NCI-H146 treated with DMSO at 0.1 percent for 48 hours (cell line): ENCODE data around the gene TMEM61.
"Not testable (repeated sequence)": the region's sequence is repeated elsewhere in the genome, so short reads cannot be mapped to it uniquely, and the experiment has no call there.

ENCODE experiments used
- DNase-seq: peaks from one replicate; lab custom pipeline; 2025; ENCODE audit not compliant: unreplicated experiment; lab: John Stamatoyannopoulos, UW

Gene TMEM61

DNA sequence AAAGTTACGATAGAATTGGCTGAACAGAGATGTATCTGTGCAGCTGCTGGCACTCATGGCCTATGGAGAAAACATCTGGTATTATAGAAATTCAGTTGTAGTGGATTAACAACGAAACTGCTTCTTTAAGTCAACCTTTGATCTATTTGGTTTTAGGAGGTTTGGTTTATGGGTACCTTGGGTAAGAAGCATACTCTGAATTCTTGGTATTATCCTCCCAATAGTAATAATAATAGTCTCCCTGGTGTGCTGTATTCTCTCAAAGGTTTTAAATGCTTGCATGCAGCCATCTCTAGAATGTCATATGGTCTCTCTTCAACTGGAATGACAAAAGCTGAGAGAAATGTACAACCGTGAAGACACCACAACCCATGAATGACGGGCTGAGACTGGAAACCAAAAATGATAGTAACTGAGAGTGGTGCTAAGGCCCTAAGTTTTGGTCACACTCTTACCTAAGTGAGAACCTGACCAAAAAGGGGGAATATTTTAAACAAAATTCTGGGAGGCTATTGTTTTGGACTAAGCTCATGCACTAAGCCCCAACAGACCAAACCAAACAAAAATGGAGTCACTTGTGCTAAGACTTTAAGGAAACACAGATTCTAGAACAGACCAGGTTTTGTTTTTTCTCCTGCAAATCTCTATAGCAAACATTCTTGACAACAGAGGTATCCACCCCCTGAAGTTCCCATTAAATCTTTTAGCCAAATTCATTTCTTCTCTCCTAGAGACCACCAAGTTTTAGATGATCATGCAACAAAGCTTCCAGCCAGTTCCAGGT, 17.6 kb upstream of the TMEM61 start:
- DNase-seq = no peak

DNA sequence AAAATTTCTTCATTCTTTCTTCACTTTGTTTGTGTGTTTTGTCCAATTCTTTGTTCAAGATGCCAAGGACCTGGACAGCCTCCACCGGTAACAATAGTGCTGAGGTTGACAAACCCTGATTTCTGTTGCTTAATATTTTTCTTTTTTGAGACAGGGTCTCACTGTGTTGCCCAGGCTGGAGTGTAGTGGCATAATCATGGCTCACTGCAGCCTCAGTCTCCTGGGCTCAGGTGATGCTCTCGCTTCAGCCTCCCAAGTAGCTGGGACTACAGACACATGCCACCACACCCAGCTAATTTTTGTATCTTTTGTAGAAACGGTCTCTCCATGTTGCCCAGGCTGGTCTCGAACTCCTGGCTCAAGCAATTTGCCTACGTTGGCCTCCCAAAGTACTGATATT, 16.6 kb upstream of the TMEM61 start:
- DNase-seq = not testable (repeated sequence)

DNA sequence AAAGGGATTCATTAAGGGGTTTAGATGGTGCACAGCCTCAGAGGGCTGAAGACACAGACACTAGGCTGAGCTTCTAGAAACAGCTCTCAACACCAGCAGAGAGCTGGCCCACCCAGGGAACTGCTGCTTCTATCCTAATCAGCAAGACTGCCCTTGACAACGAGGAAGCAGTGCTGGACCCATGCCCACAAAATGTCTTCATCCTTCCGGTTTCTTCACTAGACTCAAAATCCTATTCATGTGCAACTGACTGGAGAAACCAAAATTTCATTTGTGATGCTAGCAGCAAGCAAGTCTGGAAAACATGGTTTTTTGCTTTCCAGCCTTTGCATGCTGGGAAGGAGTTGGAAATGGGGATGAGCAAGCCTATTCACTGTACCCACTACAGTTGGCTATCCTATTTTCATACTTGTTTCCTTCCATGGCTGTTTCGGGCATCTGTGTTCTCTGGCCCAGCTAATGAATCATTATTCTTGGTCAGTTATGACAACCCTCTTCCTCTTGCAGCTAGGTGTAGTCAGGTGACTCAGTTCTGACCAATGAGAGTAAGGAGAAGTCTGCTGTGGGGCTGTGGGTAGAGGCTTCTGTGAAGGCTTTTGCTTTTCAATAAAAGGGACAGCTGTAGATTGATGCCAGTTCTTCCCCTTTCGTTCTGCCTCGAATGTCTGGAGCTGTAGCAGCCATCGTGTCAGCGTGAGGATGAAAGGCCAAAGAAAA, 14.6 kb upstream of the TMEM61 start:
- no peak for DNase-seq

DNA sequence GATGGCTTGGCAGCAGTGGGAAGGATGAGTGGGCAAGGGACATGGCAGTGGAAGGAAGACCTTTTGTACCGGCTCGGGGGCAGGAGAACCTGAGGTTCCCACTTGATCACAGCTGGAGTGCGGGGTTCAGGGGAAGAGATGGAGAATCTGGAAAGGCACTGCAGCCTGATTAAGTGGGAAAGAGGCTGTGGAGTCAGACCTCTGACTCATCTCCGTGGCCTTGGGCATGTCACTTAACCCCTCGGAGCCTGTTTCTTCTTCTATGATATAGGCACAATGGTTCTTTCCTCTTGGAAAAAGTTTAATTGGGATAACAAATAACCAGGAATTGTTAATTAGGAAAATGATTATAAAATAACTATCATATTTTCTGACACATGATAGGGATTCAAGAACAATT, 13.1 kb upstream of the TMEM61 start:
- DNase-seq = no peak

DNA sequence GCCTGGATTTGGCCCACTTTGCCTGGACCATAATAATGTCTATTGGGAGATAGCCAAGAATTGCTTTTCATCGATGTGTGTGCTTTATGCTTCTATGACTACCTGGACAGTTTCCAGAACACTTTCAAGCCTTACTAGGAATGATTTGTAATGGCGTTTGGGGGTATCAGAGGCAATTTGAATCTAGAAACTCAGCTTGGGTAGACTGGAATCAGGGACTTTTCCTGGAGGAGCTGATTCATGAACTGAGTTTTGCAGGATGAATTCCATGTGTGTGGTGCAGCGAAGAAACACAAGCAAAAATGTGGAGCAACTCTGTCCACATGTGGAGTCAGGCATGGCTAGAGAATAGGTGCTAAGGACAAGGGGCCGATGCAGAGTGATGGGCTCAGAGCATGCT, 11.9 kb upstream of the TMEM61 start:
- no peak for DNase-seq

DNA sequence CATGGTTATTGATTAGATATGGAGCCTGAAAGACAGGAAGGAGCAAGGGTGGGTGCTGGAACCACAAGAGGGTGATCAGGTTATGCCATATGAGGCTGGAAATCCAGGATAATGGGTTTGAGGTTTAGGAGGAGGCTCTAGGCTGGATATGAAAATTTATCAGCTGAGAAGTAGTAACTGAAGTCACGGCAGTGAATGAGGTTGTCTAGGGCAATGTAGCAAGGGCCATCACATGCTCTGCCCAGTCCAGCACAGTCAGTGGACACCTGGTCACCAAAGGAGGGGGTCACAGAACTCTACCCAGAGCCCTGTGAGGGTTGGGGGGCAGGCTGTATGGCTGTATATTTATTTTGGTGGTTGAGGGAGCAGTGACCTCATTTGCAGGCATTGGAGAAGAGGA, 10.5 kb upstream of the TMEM61 start:
- DNase-seq = no peak

DNA sequence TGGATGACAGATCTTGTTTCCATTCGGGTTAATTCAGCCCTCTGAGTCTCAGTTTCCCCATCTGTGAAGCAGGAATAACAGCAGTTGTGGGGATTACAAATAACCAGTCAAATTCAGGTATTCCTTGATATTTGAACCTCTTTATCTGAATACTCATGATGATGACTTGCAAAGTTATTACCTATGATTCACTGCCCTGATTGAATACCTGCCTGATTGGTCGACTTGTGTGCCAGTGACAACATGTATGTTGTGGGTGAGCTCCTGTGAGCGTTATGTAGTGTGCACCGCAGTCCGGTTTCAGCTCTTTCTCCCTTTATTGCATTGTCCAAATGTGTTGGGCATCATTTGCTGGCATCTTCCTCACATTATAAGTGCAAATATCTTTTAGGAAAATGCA, 9.5 kb upstream of the TMEM61 start:
- DNase-seq = no peak

DNA sequence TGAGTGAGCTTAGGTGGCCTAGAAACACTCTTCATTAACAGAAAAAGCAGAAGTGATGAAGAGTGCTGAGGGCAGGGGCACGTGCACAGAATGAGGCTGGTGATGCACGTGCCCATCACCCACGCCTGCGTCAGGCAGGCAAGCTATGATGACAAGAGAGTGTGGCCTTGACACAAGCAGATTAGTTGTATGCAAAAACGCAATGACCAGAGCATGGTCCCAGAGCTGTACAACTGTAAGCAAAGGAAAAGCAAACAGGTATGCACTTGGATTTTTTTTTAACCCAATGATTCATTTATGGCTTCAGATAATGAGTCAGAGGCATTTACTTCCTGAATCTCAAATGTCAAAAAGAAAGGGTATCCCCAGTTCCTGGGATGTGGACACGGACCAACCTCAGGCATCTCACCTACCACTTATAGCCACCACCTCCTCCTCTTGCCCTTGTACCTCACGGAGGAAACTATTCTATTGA, 9.1 kb upstream of the TMEM61 start:
- DNase-seq = no peak

DNA sequence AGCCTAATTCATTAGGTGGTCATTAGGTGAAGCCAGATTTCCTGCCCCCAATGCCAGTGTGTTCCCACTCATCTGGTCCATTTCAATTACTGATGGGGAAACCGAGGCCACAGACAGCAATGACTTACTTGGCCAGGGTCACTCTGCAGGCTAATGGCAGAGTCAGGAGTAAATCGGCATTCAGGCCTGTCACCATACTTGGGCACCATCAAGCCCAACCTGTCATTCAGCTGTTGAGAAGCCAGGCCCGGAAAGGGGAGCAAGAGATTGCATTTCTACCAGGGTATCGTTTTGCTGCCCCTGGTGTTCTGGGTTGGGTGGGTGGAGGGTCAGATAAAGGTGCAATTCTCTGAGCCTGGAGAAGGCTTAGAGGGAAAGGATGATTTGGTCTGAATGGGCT, 8.0 kb upstream of the TMEM61 start:
- DNase-seq = no peak

DNA sequence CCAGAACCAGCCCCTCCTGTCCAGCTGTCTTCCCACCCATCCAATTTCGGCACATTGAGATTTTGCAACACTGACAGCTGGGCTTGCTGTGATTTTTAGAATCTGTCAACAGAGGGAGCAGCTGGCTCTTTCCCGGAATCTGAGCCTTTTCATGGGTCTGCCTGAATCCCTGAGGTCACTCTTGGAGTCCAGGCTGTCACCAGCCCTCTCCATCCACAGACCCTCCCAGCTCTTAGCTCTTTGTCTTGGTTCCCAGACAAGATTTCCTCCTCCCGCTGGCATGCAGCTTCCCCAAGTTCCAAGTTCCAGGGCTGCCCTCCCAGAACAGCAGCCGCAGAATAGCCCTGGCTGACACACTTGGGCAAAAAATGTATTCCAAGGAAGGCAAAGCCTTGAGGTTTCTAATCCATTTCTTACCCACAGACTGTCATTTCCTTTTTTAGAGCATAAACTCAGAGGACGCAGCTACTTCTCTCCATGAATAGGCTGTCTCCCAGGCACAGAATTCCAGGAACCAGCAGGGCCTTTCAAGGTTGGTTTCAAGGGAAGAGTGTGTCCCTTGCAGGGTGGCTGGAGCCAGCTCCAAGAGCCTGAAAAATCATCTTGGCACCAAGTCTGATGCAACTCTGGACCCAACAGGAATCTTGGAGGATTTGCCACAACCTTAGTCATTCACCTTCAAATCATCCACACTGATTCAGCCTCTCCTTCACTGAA, 7.1 kb upstream of the TMEM61 start:
- peak; percentile 49 for DNase-seq

DNA sequence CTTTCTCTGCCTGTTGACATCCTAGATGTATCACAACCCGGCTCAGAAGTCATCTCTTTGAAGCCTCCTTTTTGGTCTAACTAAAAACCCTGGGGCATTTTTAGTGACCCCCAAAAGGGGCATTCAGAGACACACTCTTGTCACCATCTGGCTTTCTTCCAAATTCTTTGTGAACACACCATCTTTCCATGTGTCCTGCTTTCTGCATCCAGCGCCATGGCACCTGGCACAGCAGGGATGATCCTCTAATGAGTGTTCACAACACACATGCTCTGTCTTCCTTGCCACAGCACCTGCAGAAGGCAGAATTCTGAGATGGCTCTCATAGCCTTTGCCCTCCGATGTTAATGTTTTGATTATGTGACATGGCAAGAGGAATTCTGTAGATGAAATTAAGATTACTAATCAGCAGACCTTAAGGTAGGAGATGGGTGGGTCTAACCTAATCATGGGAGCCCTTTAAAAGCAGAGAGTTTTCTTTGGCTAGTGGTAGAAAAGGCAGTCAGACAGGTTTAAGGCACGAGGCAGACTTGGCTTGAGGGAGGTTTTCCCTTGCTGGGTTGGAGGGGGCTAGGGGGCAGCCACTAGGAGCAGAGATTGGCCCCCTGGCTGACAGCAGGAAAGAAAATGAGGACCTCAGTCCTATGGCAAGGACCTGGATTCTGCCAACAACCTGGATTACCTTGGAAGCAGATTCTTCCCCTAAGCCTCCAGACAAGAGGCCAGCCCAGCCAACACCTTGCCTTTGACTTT, 4.9 kb upstream of the TMEM61 start:
- DNase-seq = peak; percentile 84

DNA sequence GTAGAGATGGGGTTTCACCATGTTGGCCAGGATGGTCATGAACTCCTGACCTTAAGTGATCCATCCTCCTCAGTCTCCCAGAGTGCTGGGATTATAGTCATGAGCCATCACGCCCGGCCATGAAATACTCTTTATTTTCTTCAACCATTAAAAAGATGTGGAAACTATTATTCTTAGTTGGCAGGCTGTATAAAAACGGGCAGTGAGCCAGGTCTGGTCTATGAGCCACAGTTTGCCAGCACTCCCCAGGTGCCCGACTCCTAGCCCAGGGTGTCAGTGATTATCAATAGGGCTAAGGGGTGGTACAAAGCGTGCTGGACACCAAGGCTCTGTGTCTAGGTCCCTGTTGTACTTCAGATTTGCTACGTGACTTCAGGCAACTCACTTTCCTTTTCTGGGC, 3.7 kb upstream of the TMEM61 start:
- DNase-seq = no peak

DNA sequence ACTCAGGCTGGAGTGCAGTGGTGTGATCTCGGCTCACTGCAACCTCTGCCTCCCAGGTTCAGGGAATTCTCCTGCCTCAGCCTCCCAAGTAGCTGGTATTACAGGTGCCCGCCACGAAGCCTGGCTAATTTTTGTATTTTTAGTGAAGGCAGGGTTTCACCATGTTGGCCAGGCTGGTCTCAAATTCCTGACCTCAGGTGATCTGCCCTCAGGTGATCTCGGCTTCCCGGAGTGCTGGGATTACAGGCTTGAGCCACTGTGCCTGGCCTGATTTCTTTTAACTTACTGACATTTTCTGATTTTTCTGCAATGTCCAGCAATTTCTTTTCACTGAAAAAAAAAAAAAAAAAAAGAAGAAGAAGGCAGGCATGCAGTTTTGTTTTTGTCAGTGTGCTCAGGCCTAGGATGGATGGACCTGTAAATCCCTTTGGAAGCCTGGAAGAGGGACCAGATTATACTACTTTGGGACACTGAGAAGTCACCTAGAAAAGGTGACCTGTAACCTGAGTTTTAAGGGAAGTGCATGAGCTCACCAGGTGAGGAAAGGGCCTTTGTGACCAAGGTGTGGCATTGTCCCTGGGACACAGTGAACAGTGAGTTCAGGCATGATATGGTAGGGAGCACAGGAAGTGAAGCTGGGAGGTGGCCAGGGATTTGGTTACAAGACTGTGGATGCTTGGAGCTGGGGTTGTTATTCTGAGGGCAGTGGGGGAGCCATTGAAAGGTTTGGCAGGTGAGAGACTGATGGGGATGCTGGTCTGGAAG, 2.7 kb upstream of the TMEM61 start:
- peak; percentile 56 for DNase-seq

DNA sequence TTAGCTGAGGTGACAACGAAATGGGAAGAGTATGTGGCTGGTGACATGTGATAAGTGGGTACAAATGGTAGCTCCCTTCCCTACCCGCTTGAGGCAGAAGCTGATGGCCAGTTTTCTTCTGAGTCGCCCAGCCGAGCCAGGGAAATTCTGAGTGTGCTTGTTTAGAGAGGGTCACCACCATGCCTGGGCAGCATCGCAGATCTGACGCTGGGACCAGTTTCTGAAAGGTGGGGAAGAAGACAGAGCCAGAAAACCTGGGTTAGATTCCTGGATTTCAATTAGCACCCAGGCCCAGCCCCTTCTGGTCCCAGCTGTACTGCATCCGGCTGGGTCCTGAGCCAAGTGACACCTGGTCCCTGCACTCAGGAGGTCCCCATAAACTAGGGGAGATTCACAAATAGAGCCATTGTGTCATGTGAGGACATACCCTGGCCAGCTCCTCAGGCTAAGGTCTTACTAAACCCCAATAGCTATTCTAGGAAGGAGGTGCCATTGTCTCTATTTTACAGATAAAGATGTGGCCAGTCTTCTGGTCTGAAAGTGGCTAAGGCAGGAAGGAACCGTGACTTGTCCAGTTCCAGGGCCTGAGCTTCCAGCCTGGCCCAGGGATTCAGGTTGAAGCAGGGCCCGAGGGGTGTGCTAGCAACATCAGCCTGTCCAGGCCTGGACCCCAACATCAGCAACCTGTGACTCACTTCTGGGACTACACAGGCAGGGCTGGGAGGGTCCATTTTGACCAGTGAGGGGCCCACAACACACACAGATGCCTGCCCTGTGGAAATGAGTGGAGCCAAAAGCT, 1.7 kb upstream of the TMEM61 start:
- DNase-seq = no peak

DNA sequence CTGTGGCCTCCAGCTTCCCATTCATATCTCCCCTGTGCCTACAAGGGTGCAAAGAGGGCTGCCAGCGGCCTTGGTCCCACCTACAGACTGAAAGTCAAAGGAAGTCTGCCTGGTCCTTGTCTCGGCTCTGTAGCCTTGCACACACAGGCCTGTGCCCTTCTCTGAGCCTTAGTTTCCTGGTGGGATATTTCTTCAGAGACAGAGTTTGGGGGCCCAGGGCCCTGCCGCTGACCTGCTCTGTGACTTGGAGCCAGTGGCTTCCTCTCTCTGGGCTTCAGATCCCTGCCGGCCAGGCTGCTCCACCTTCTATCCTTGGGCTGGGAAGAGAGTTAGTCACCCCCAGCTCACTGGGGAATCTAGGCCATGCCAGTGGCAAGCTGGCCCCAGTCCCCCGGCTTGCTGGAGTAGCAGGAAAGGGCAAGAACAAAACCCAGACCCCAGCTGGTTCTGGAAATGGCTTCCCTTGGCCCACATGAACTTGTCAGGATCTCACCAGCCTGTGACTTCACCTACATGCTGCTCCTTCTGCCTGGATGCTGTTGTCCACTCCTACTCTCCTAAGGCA, 1.0 kb upstream of the TMEM61 start:
- no peak for DNase-seq

DNA sequence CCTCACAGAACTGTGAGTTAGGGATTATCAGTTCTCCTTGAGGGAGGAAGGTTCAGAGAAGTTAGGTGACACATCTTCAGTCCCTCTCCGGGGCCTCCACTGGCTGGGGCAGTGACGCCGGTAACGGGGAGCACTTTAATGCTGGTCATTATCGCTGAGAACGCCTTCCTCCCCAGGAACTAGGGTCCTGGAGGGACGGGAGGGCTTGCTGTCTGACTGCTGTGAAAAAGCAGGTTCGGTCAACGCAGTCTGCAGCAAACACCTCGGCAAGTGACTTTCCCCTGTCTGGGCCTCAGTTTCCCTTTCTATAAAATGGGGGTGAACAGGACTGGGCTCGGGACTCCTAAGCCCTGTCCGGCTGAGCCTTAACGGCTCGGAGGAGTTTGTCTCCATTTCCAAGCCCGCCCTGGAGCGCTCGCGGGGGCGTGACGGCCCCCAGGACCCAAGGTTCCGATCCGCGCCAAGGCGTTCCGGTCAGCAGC, 341 bp upstream of the TMEM61 start:
- no peak for DNase-seq

DNA sequence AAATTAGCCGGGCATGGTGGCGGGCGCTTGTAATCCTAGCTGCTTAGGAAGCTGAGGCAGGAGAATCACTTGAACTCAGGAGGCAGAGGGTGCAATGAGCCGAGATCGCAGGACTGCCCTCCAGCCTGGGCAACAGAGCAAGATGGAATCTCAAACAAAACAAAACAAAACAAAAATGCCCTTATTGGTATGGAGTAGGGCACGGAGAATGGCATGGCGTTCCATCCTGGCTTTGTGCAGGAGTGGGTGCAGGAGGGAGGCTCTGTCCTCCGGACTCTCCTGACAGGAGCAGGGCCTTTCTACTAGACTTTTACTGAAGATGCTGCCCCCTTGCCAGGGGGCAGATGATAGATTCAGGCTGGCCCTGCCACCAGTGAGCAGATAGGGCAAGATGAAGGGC, 1.0 kb downstream of the TMEM61 start:
- DNase-seq = no peak

DNA sequence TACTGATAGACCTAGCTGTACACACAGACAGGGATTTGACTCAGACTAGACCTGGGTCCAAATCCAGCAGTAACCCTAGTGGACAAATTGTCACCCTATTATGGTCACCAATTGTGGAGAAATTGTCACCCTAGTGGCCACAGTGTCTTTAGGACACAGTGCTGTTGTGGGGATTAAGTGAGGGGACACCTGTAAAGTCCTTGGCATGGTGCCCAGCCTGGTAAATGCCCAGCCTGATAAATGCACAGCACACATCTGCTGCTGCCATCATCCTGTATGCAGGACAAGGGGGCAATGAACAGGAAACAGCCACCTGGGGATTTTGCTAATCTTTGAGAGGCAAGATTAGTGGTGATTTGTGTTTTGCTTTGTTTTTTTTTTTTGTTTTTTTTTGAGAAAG, 2.3 kb downstream of the TMEM61 start:
- DNase-seq = peak; percentile 87

DNA sequence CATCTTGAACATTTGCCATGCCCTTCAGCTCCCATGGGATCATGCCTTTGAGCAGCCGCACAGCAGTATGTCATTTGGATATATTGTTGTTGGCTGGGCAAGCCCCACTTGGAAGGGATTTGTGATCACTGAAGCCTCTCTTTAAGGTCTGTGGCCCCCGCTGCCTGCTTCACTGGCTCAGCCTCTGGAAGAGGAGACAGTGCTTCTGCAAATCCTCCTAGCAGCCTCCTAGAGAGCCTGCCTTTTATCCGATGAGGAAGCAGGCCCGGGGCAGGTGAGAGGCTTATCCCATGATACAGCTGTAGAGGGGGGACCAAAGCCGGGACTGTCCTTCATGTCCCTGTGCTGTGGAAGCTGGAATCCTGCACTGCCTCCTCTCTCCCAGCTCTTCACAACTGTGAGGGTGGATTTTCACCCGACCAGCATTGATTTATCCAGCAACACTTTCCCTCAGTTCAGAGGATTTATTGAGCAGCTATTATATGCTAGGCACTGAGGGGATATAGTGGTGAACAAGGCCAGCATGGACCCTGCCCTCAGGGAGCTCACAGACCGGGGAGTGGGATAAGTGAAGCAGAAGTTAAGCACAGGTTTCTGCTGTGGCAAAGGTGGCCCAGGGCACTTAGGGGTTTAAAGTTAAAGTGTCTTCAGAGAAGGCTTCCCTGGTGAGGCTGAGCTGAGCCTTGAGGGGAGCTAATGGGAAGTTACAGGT, 3.9 kb downstream of the TMEM61 start:
- DNase-seq = no peak
